GM13977 (cell line): Measurements from ENCODE around the gene LILRA6.
"Not testable (repeated sequence)": the region's sequence is repeated elsewhere in the genome, so short reads cannot be mapped to it uniquely, and the experiment has no call there.

Experiments used
- DNase-seq: peaks from one replicate; pipeline ENCODE4 v3.0.0; 2012; ENCODE audit warnings: low spot score
- in situ Hi-C: fragments of 300-500 bp; cut with MboI; formaldehyde crosslinking; loops from one replicate; pipeline ENCODE4 v1.12.0; 2022; ENCODE audit warnings: low sequenced_read_pairs, low pct_unique_long_range_greater_than_20kb, mixed read lengths, inconsistent platforms; ENCODE audit not compliant: unreplicated experiment
- TF ChIP-seq, protein P1 (sequence below): IDR thresholded peaks from 2 replicates; pipeline ENCODE4 v1.5.1; 2012; ENCODE audit warnings: mild to moderate bottlenecking, control low read depth; ENCODE audit not compliant: insufficient read depth; ENCODE audit errors: extremely low read depth, missing control alignments

LILRA6 gene

GRCh38 chr19:54247106-54247930 is 4.7 kb upstream of the LILRA6 start:
- in situ Hi-C loops: no loop called here
- DNase-seq: no peak
- TF ChIP-seq, protein P1, sequence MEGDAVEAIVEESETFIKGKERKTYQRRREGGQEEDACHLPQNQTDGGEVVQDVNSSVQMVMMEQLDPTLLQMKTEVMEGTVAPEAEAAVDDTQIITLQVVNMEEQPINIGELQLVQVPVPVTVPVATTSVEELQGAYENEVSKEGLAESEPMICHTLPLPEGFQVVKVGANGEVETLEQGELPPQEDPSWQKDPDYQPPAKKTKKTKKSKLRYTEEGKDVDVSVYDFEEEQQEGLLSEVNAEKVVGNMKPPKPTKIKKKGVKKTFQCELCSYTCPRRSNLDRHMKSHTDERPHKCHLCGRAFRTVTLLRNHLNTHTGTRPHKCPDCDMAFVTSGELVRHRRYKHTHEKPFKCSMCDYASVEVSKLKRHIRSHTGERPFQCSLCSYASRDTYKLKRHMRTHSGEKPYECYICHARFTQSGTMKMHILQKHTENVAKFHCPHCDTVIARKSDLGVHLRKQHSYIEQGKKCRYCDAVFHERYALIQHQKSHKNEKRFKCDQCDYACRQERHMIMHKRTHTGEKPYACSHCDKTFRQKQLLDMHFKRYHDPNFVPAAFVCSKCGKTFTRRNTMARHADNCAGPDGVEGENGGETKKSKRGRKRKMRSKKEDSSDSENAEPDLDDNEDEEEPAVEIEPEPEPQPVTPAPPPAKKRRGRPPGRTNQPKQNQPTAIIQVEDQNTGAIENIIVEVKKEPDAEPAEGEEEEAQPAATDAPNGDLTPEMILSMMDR: no peak

- in situ Hi-C loops: no loop called here
- TF ChIP-seq, protein P1: no peak
- DNase-seq: no peak
These were observed 3.3 kb upstream of the LILRA6 start for GRCh38 chr19:54245936-54246335.

DNA sequence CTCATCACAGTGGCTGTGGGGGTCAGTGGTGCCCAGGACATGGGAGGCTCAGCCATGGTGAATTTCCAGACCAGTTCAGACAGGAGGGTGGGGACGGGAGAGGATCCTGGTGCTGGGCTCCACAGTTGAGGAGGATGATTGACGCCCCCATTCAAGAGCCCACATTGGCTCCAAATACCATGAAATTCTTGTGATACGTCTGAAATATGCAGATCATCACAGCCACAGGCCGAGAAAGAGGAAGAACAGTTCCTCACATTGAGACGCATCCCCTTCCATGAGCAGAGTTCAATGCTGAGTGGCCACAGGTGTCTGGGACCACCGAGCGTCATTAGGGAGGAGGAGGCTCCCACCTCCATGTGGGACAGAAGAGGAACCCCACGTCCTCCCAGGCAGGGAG is 1.2 kb upstream of the LILRA6 start:
- DNase-seq, in situ Hi-C loops: not testable (repeated sequence)

- DNase-seq, in situ Hi-C loops: not testable (repeated sequence)
These were observed 356 bp downstream of the LILRA6 start for GRCh38 chr19:54242234-54242633.

GRCh38 chr19:54240372-54241336 is 1.9 kb downstream of the LILRA6 start:
- not testable (repeated sequence) for DNase-seq

DNA sequence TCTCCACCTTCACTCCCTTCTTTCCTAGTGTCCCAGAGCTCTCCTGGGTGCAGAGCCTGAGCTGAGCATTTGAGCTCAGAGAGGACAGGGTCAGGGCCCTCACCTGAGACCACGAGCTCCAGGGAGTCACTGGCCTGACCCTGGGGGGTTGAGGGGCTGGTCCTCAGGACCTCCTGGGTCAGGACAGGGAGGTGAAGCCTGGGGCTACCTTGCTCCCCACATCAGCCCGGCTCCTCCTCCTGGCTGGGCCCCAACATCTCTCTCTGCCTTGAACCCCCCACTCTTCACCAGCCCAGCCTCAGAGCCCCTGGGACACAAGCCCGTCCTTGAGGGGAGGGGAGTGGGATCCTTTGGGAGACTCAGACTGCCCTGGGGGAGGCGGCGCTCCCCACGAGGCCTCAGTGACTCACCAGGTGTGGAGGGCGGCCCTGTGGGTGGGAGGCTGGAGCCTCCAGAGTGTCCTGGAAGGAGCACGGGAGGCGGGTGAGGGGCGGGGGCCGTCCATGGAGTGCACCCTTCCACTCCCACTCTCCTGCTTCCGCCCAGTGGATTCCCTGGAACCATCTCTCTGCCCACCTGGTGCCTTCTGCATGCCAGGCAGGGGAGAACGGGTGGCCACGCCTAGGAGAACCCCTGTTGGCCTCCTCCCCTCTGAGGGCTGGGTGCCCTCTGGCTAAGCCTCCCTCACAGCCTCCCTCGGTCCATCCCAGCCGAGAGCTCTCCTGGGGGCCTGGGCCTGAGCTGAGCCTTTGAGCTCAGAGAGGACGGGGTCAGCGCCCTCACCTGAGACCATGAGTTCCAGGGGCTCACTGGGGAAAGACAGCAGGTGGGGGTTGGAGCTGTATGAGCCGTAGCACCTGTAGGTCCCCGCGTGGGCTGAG is 2.9 kb downstream of the LILRA6 start:
- in situ Hi-C loops, DNase-seq: not testable (repeated sequence)

More at GRCh38 chr19:54240372-54241336, 1.9 kb downstream of the LILRA6 start:
- in situ Hi-C loops: not testable (repeated sequence)

DNA sequence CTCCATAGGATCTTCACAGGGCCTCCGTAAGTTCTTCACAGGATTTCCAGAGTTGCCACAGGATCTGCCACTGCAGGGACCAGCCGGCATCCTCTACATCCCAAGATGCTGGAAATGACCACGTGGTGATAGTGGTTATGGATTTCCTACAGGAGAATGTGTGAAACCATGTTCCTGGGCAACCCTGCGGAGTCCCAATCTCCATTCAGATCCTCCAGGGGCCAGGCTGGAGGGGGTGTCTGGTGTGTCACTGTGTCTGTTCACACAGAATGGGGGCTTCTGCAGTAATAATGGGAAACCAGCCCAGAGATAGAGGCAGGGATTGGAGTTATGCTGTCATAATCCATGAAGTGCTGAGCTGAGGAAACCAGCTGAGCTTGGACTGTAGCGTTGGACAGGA is 8.6 kb downstream of the LILRA6 start:
- DNase-seq: no peak
- in situ Hi-C loops: no loop called here

More for the DNA sequence above, 8.6 kb downstream of the LILRA6 start:
- TF ChIP-seq, protein P1: no peak
